OCI-LY7 (cell line): ENCODE data around the gene CA5A.

ENCODE experiments used
- CTCF ChIP-seq: fragments of 200-600 bp; sonication (generic); conservative IDR thresholded peaks from 2 replicates; pipeline ENCODE4 v1.5.1; 2014; ENCODE audit warnings: mild to moderate bottlenecking, antibody characterized with exemption, low read length, moderate library complexity, mixed read lengths
- EZH2phosphoT487 ChIP-seq: fragments of 200-600 bp; sonication (generic); IDR thresholded peaks from 2 replicates; pipeline ENCODE4 v1.6.1; 2018; ENCODE audit warnings: low read depth, borderline replicate concordance, mild to moderate bottlenecking, mixed run types, antibody characterized with exemption, low read length, moderate library complexity, mixed read lengths

GRCh38 chr16:87864331-87864989, 71.9 kb downstream of the CA5A start:
- no peak for TF ChIP-seq CTCF
- TF ChIP-seq EZH2phosphoT487: no peak
